Measurements from ENCODE around the gene TFEB.

- TF ChIP-seq POLR2A (IDR thresholded peaks at IDR 0.05) (no peak), CTCF (IDR thresholded peaks at IDR 0.05) (no peak)
These were observed 40.0 kb upstream of the TFEB start for GRCh38 chr6:41775293-41775882.
